WTC11 (cell line): Measurements from ENCODE around the gene USP22. TPM values are rescaled to one million over a fixed set of nuclear protein-coding genes. Genes with fewer than 3 reads are reported as not detected.
"Not testable (repeated sequence)": the region's sequence is repeated elsewhere in the genome, so short reads cannot be mapped to it uniquely, and the experiment has no call there.

Source experiments
- ATAC-seq: fragments of 200-7000 bp; cut with Tn5 transposase; 2 replicates; pipeline ENCODE4 v1.10.0; 2021; ENCODE audit warnings: mild to moderate bottlenecking, moderate library complexity
- CTCF ChIA-PET: fragments of 300-600 bp; sonication (Branson Sonifier 250); formaldehyde crosslinking; loops from one replicate; lab custom pipeline; 2021; ENCODE audit warnings: antibody characterized with exemption; lab: Charles Lee
- POLR2A ChIA-PET: fragments of 350-600 bp; sonication (Branson Sonifier 250); formaldehyde crosslinking; loops from one replicate; lab custom pipeline; 2021; ENCODE audit warnings: antibody characterized with exemption; lab: Charles Lee
- DNase-seq: peaks from one replicate; pipeline ENCODE4 v3.0.0; 2021; ENCODE audit warnings: low spot score
- H3K27ac Mint-ChIP-seq: 2 replicates; pipeline ENCODE4 v1.8.0; 2021; ENCODE audit warnings: mixed read lengths
- H3K27me3 Mint-ChIP-seq: 2 replicates; pipeline ENCODE4 v1.8.0; 2021; ENCODE audit warnings: low read depth, mild to moderate bottlenecking, moderate library complexity, mixed read lengths
- H3K36me3 Mint-ChIP-seq: 2 replicates; pipeline ENCODE4 v1.8.0; 2021; ENCODE audit warnings: mixed read lengths
- H3K4me1 Mint-ChIP-seq: 2 replicates; pipeline ENCODE4 v1.8.0; 2022; ENCODE audit warnings: mixed read lengths
- H3K4me3 Mint-ChIP-seq: 2 replicates; pipeline ENCODE4 v1.8.0; 2021; ENCODE audit warnings: mild to moderate bottlenecking, moderate library complexity, mixed read lengths
- H3K9me3 Mint-ChIP-seq: 2 replicates; pipeline ENCODE4 v1.8.0; 2021; ENCODE audit warnings: mixed read lengths
- CREB1 ChIP-seq: sonication (generic); formaldehyde crosslinking; IDR thresholded peaks from 2 replicates; pipeline ENCODE4 v1.8.0; 2023; ENCODE audit warnings: mild to moderate bottlenecking, missing genetic modification reagents
- CREM ChIP-seq: sonication (generic); formaldehyde crosslinking; IDR thresholded peaks from 2 replicates; pipeline ENCODE4 v1.8.1; 2022; ENCODE audit warnings: mild to moderate bottlenecking, missing genetic modification reagents, moderate library complexity
- EMX1 ChIP-seq: fragments of 250-450 bp; sonication (Bioruptor Pico); IDR thresholded peaks from 2 replicates; pipeline ENCODE4 v1.8.0; 2021; ENCODE audit warnings: mild to moderate bottlenecking
- ETV6 ChIP-seq: sonication (generic); formaldehyde crosslinking; IDR thresholded peaks from 2 replicates; pipeline ENCODE4 v1.8.1; 2022; ENCODE audit warnings: mild to moderate bottlenecking, missing genetic modification reagents
- KAT7 ChIP-seq: sonication (generic); formaldehyde crosslinking; IDR thresholded peaks from 2 replicates; pipeline ENCODE4 v1.8.1; 2023; ENCODE audit warnings: missing genetic modification reagents, mild to moderate bottlenecking, borderline replicate concordance
- TCF7 ChIP-seq: sonication (generic); formaldehyde crosslinking; IDR thresholded peaks from 2 replicates; pipeline ENCODE4 v1.8.0; 2022; ENCODE audit warnings: mild to moderate bottlenecking, low read depth, missing genetic modification reagents, moderate library complexity
- ZNF121 ChIP-seq: sonication (generic); formaldehyde crosslinking; IDR thresholded peaks from 2 replicates; pipeline ENCODE4 v1.8.0; 2023; ENCODE audit warnings: missing genetic modification reagents
- ZNF671 ChIP-seq: fragments of 250-450 bp; sonication (Bioruptor Pico); IDR thresholded peaks from 2 replicates; pipeline ENCODE4 v1.8.0; 2021; ENCODE audit warnings: mild to moderate bottlenecking
- total RNA-seq: library from RNA; stranded (reverse); gene quantifications from 3 replicates; pipeline ENCODE4 v1.2.3, GENCODE V29; 2021
- TF ChIP-seq, protein P1 (sequence below): fragments of 250-450 bp; sonication (Bioruptor Pico); IDR thresholded peaks from 2 replicates; pipeline ENCODE4 v1.9.0; 2021; ENCODE audit warnings: moderate library complexity, mild to moderate bottlenecking, inconsistent platforms, borderline replicate concordance
- TF ChIP-seq, protein P2 (sequence below): sonication (generic); formaldehyde crosslinking; IDR thresholded peaks from 2 replicates; pipeline ENCODE4 v1.8.0; 2022; ENCODE audit warnings: mild to moderate bottlenecking, missing genetic modification reagents
- TF ChIP-seq, protein P3 (sequence below): fragments of 250-450 bp; sonication (Bioruptor Pico); IDR thresholded peaks from 2 replicates; pipeline ENCODE4 v1.9.0; 2021; ENCODE audit warnings: mild to moderate bottlenecking, borderline replicate concordance
- TF ChIP-seq, protein P4 (sequence below): sonication (generic); formaldehyde crosslinking; IDR thresholded peaks from 2 replicates; pipeline ENCODE4 v1.8.1; 2023; ENCODE audit warnings: mild to moderate bottlenecking, missing genetic modification reagents, moderate library complexity
- TF ChIP-seq, protein P5 (sequence below): sonication (generic); formaldehyde crosslinking; IDR thresholded peaks from 2 replicates; pipeline ENCODE4 v1.8.0; 2023; ENCODE audit warnings: missing genetic modification reagents

USP22 gene
- total RNA-seq, 1 experiment from 2014 or later: 289 TPM

DNA sequence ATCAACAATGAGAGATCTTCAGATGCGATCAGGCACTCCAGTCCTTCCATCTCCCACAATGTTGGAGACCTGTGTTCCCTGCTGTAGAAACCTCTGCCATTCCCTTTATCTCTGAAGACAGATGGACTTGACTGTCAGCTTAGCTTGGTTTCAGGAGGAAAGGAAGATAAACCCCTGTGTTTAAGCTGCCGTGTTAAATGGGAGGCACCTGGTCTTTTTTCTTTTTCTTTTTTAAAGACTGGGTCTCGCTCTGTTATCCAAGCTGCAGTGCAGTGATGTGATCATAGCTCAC, 63.1 kb downstream of the USP22 start:
- ChIA-PET POLR2A (no interaction called here), CTCF (interaction anchor here (0.9 kb wide), 1 partner anchor 13 kb away, joined by 6 read pairs; no protein-coding TSS in a partner anchor)
- no peak overlapping the region for H3K4me3 Mint-ChIP-seq
- ATAC-seq: no peak
- H3K4me1 Mint-ChIP-seq: no peaks in the 10 kb centered on the region
- no peak overlapping the region for H3K27ac Mint-ChIP-seq
- no peaks in the 10 kb centered on the region for H3K27me3 Mint-ChIP-seq
- H3K9me3 Mint-ChIP-seq: peaks cover 22% of the 10 kb centered on the region
- TF ChIP-seq, protein P1, sequence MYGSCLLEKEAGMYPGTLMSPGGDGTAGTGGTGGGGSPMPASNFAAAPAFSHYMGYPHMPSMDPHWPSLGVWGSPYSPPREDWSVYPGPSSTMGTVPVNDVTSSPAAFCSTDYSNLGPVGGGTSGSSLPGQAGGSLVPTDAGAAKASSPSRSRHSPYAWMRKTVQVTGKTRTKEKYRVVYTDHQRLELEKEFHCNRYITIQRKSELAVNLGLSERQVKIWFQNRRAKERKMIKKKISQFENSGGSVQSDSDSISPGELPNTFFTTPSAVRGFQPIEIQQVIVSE: no peak
- TF ChIP-seq, protein P2, sequence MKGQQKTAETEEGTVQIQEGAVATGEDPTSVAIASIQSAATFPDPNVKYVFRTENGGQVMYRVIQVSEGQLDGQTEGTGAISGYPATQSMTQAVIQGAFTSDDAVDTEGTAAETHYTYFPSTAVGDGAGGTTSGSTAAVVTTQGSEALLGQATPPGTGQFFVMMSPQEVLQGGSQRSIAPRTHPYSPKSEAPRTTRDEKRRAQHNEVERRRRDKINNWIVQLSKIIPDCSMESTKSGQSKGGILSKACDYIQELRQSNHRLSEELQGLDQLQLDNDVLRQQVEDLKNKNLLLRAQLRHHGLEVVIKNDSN (CRISPR knock-in tag): no peak
- TF ChIP-seq KAT7 (CRISPR knock-in tag): no peak
- TF ChIP-seq CREB1 (CRISPR knock-in tag): no peak
- no peak for TF ChIP-seq EMX1
- TF ChIP-seq, protein P3, sequence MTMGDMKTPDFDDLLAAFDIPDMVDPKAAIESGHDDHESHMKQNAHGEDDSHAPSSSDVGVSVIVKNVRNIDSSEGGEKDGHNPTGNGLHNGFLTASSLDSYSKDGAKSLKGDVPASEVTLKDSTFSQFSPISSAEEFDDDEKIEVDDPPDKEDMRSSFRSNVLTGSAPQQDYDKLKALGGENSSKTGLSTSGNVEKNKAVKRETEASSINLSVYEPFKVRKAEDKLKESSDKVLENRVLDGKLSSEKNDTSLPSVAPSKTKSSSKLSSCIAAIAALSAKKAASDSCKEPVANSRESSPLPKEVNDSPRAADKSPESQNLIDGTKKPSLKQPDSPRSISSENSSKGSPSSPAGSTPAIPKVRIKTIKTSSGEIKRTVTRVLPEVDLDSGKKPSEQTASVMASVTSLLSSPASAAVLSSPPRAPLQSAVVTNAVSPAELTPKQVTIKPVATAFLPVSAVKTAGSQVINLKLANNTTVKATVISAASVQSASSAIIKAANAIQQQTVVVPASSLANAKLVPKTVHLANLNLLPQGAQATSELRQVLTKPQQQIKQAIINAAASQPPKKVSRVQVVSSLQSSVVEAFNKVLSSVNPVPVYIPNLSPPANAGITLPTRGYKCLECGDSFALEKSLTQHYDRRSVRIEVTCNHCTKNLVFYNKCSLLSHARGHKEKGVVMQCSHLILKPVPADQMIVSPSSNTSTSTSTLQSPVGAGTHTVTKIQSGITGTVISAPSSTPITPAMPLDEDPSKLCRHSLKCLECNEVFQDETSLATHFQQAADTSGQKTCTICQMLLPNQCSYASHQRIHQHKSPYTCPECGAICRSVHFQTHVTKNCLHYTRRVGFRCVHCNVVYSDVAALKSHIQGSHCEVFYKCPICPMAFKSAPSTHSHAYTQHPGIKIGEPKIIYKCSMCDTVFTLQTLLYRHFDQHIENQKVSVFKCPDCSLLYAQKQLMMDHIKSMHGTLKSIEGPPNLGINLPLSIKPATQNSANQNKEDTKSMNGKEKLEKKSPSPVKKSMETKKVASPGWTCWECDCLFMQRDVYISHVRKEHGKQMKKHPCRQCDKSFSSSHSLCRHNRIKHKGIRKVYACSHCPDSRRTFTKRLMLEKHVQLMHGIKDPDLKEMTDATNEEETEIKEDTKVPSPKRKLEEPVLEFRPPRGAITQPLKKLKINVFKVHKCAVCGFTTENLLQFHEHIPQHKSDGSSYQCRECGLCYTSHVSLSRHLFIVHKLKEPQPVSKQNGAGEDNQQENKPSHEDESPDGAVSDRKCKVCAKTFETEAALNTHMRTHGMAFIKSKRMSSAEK (CRISPR knock-in tag): no peak
- TF ChIP-seq, protein P4, sequence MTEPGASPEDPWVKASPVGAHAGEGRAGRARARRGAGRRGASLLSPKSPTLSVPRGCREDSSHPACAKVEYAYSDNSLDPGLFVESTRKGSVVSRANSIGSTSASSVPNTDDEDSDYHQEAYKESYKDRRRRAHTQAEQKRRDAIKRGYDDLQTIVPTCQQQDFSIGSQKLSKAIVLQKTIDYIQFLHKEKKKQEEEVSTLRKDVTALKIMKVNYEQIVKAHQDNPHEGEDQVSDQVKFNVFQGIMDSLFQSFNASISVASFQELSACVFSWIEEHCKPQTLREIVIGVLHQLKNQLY (CRISPR knock-in tag): no peak
- no peak for TF ChIP-seq ZNF121 (CRISPR knock-in tag)
- TF ChIP-seq ZNF671 (CRISPR knock-in tag): no peak
- TF ChIP-seq, all 79 proteins: peak for 0
- peaks cover 32% of the 10 kb centered on the region for H3K36me3 Mint-ChIP-seq
- DNase-seq: no peak

DNA sequence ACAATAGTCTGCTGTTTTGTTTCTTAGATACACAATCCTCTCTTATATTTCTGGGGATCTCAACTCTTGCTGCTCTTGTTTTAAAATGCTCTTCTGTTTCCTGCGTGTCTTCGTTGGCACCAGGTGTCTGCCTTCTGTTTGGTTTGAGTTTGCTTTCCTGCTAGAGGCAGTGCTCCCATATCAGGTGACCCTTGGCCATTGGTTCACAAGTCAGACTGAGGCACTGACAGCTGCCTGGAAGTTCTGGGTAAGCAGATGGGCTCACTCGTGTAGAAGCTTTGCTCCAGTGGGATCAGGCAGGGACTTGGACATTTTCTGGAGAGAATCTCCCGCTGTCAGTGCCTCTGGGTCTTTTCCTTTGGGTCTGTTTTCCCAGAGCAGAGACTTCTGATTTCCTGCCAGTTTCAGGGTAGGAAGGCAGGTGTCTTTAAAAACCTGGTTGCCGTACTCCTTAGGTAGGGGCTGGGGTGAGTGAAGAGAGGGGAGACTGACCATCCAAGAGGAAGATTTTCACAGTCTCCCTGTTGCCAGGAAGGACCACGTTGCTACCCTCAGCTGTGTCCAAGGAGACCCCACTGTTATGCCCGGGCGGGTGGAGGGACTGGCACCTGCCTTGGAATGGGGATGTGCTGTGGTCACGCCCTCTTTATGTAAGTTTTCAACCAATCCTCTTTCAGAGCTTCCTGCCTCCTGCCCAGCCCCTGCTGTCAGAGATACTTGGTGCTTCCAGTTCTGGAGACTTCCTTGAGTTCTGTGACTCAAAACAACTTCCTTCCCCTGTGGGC, 63.6 kb downstream of the USP22 start:
- H3K36me3 Mint-ChIP-seq: peaks cover 32% of the 10 kb centered on the region
- CTCF ChIA-PET: interaction anchor here (0.9 kb wide), 1 partner anchor 14 kb away, joined by 6 read pairs; no protein-coding TSS in a partner anchor
- H3K4me1 Mint-ChIP-seq, ATAC-seq, H3K27me3 Mint-ChIP-seq, POLR2A ChIA-PET, H3K27ac Mint-ChIP-seq, DNase-seq, H3K4me3 Mint-ChIP-seq: not testable (repeated sequence)
- H3K9me3 Mint-ChIP-seq: peaks cover 22% of the 10 kb centered on the region

DNA sequence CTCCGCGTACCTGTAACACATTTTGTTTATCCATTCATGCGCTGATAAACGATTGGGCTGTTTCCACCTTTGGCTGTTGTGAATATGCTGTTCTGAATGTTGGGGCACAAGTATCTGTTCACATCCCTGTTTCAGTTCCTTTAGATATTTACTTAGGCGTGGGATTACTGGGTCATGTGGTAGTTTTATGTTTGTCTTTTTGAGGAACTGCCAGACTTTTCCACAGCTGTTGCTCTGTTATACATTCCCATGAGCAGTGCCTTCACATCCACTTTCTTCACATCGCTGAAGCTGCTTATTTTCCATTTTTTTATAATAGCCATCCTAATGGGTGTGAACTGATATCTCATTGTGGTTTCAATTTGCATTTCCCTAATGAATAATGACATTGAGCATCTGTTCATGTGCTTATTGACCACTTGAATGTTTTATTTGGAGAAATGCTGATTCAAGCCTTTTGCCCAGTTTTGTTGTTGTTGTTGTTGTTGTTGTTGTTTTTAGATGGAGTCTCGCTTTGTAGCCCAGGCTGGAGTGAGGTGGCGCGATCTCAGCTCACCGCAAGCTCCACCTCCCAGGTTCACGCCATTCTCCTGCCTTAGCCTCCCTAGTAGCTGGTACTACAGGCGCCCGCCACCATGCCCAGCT, 65.1 kb downstream of the USP22 start:
- POLR2A ChIA-PET, H3K4me1 Mint-ChIP-seq, DNase-seq, H3K27me3 Mint-ChIP-seq, ATAC-seq, H3K27ac Mint-ChIP-seq, H3K4me3 Mint-ChIP-seq: not testable (repeated sequence)
- CTCF ChIA-PET: interaction anchor here (1.6 kb wide), 1 partner anchor 34 kb away, joined by 4 read pairs; no protein-coding TSS in a partner anchor
- Mint-ChIP-seq H3K9me3 (peaks cover 17% of the 10 kb centered on the region), H3K36me3 (peaks cover 27% of the 10 kb centered on the region)

DNA sequence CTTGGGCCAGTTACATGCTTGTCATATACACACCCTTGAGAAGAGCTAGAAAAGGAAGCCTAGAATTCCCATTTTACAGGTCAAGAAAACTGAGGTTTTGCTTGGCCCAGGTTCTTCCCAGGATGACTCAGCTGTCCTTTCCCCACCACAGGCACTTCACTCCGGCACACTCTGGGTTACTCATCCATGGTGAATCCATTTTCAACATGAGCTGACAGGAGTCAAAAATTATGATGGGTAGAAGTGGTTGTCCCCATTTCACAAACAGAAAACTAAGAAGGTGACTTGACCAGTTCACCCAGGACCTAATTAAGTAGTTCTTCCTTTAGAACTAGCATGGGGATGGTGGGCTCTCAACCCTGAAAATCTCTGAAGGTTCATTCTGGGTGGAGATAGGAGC, 67.2 kb downstream of the USP22 start:
- DNase-seq (no peak), ATAC-seq (no peak)
- H3K4me1 Mint-ChIP-seq: no peaks in the 10 kb centered on the region
- H3K9me3 Mint-ChIP-seq: peaks cover 12% of the 10 kb centered on the region
- peaks cover 16% of the 10 kb centered on the region for H3K36me3 Mint-ChIP-seq
- ChIA-PET CTCF (interaction anchor here (0.8 to 5.4 kb wide), 3 partner anchors 18 to 124 kb away, joined by 3 to 26 read pairs (median 5); no protein-coding TSS in a partner anchor), POLR2A (interaction anchor here (0.6 kb wide), 1 partner anchor 274 kb away, joined by 3 read pairs; no protein-coding TSS in a partner anchor)
- no peaks in the 10 kb centered on the region for H3K27me3 Mint-ChIP-seq
- no peak overlapping the region for H3K4me3 Mint-ChIP-seq
- no peak overlapping the region for H3K27ac Mint-ChIP-seq
- TF ChIP-seq CREM (CRISPR knock-in tag): no peak
- TF ChIP-seq TCF7 (CRISPR knock-in tag): no peak
- TF ChIP-seq, protein P3 (CRISPR knock-in tag): no peak
- TF ChIP-seq, protein P5, sequence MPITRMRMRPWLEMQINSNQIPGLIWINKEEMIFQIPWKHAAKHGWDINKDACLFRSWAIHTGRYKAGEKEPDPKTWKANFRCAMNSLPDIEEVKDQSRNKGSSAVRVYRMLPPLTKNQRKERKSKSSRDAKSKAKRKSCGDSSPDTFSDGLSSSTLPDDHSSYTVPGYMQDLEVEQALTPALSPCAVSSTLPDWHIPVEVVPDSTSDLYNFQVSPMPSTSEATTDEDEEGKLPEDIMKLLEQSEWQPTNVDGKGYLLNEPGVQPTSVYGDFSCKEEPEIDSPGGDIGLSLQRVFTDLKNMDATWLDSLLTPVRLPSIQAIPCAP: no peak
- TF ChIP-seq ETV6 (CRISPR knock-in tag): no peak
